ENCODE measurements around the gene SLU7.

- TF ChIP-seq, protein P1, sequence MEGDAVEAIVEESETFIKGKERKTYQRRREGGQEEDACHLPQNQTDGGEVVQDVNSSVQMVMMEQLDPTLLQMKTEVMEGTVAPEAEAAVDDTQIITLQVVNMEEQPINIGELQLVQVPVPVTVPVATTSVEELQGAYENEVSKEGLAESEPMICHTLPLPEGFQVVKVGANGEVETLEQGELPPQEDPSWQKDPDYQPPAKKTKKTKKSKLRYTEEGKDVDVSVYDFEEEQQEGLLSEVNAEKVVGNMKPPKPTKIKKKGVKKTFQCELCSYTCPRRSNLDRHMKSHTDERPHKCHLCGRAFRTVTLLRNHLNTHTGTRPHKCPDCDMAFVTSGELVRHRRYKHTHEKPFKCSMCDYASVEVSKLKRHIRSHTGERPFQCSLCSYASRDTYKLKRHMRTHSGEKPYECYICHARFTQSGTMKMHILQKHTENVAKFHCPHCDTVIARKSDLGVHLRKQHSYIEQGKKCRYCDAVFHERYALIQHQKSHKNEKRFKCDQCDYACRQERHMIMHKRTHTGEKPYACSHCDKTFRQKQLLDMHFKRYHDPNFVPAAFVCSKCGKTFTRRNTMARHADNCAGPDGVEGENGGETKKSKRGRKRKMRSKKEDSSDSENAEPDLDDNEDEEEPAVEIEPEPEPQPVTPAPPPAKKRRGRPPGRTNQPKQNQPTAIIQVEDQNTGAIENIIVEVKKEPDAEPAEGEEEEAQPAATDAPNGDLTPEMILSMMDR (IDR thresholded peaks at IDR 0.05), result no peak
- TF ChIP-seq POLR2AphosphoS5 (IDR thresholded peaks at IDR 0.05) (no peak), EP300 (IDR thresholded peaks at IDR 0.05) (no peak), POLR2A (IDR thresholded peaks at IDR 0.05) (no peak)
Observed at GRCh38 chr5:160377651-160378050, 41.2 kb downstream of the SLU7 start.

All from suprapubic skin (tissue), 4 donors.